Brain microvascular endothelial cell (primary cell): ENCODE data around the gene MTHFR.
A peak's percentile ranks its signal among the peaks of the same experiment; 100 is the strongest.

ENCODE experiments used
- DNase-seq: peaks from one replicate; pipeline ENCODE4 v3.0.0-alpha.2; 2020
- H3K27ac ChIP-seq: fragments of 250-450 bp; sonication (Bioruptor Pico); 2 replicates; pipeline ENCODE4 v1.5.1; 2020; ENCODE audit warnings: mild to moderate bottlenecking, moderate library complexity
- H3K27me3 ChIP-seq: fragments of 250-450 bp; sonication (Bioruptor Pico); replicated peaks from 2 replicates; pipeline ENCODE4 v1.5.1; 2020; ENCODE audit warnings: mild to moderate bottlenecking
- H3K36me3 ChIP-seq: fragments of 250-450 bp; sonication (Bioruptor Pico); replicated peaks from 2 replicates; pipeline ENCODE4 v1.5.1; 2020; ENCODE audit warnings: mild to moderate bottlenecking
- H3K4me3 ChIP-seq: 2 replicates; pipeline ENCODE4 v1.5.1; 2011; ENCODE audit warnings: low read depth, mild to moderate bottlenecking, control low read depth, low read length, moderate library complexity
- CTCF ChIP-seq: IDR thresholded peaks from 2 replicates; pipeline ENCODE4 v1.5.1; 2011; ENCODE audit warnings: low read depth, mild to moderate bottlenecking, moderate library complexity, low read length, control low read depth, inconsistent platforms; ENCODE audit errors: missing control alignments
- in situ Hi-C: cut with HindIII; loops from 2 replicates; pipeline ENCODE4 v1.10.0; 2017; ENCODE audit warnings: low sequenced_read_pairs, low pct_ligation_motif_present

MTHFR gene

GRCh38 chr1:11794446-11795237 lies 11.1 kb downstream of the MTHFR start:
- Histone ChIP-seq H3K27ac (no peak overlapping the region), H3K27me3 (no peaks in the 10 kb centered on the region), H3K4me3 (no peak overlapping the region), H3K36me3 (peaks cover 8% of the 10 kb centered on the region)
- in situ Hi-C loops = no loop called here
- DNase-seq = no peak
- no peak for TF ChIP-seq CTCF

GRCh38 chr1:11793819-11794218 lies 11.9 kb downstream of the MTHFR start:
- Histone ChIP-seq H3K27ac (no peak overlapping the region), H3K36me3 (peaks cover 8% of the 10 kb centered on the region), H3K27me3 (no peaks in the 10 kb centered on the region), H3K4me3 (no peak overlapping the region)
- TF ChIP-seq CTCF = no peak
- in situ Hi-C loops = no loop called here
- DNase-seq = no peak

- Histone ChIP-seq H3K27me3 (no peaks in the 10 kb centered on the region), H3K36me3 (peaks cover 8% of the 10 kb centered on the region), H3K4me3 (no peak overlapping the region), H3K27ac (no peak overlapping the region)
- TF ChIP-seq CTCF = no peak
- in situ Hi-C loops = no loop called here
- no peak for DNase-seq
These were observed 13.7 kb downstream of the MTHFR start for GRCh38 chr1:11792106-11792505.

- peaks cover 5% of the 10 kb centered on the region for H3K36me3 ChIP-seq
- no peak overlapping the region for H3K4me3 ChIP-seq
- H3K27me3 ChIP-seq = no peaks in the 10 kb centered on the region
- no peak for TF ChIP-seq CTCF
- DNase-seq = peak; percentile 82
- in situ Hi-C loops = no loop called here
- peak overlapping the region; percentile 13 for H3K27ac ChIP-seq
These were observed 14.7 kb downstream of the MTHFR start for GRCh38 chr1:11790880-11791715.

GRCh38 chr1:11790101-11790879 lies 15.5 kb downstream of the MTHFR start:
- DNase-seq = no peak
- Histone ChIP-seq H3K27me3 (no peaks in the 10 kb centered on the region), H3K36me3 (peaks cover 2% of the 10 kb centered on the region), H3K4me3 (no peak overlapping the region), H3K27ac (peak overlapping the region; percentile 13)
- TF ChIP-seq CTCF = no peak
- in situ Hi-C loops = no loop called here
